Measurements from ENCODE around the gene ABCA13.

Gene ABCA13

GRCh38 chr7:48296966-48297365 is 125.7 kb downstream of the ABCA13 start:
- H3K27me3 ChIP-seq (ENCODE audit: control insufficient read depth, insufficient read depth, low read length): no peaks in the 10 kb centered on the region
- H3K4me1 ChIP-seq (ENCODE audit: control insufficient read depth, insufficient read depth, low read length): peaks cover 28% of the 10 kb centered on the region
- no peak overlapping the region for H3K4me3 ChIP-seq (ENCODE audit: low read depth, low read length)
- H3K27ac ChIP-seq (ENCODE audit: low read depth, low read length): no peak overlapping the region
- no peak overlapping the region for H3K9ac ChIP-seq (ENCODE audit: low read depth, low read length)
- no peaks in the 10 kb centered on the region for H3K9me3 ChIP-seq (ENCODE audit: control insufficient read depth, insufficient read depth, low read length)
- no peaks in the 10 kb centered on the region for H3K36me3 ChIP-seq (ENCODE audit: control insufficient read depth, insufficient read depth, low read length)

- Histone ChIP-seq H3K9me3 (ENCODE audit: control insufficient read depth, insufficient read depth, low read length) (peaks cover 3% of the 10 kb centered on the region; the same call in 1 of the 2 replicates), H3K36me3 (ENCODE audit: control insufficient read depth, insufficient read depth, low read length) (no peaks in the 10 kb centered on the region), H3K27ac (ENCODE audit: low read depth, low read length) (no peak overlapping the region), H3K27me3 (ENCODE audit: control insufficient read depth, insufficient read depth, low read length) (no peaks in the 10 kb centered on the region), H3K4me1 (ENCODE audit: control insufficient read depth, insufficient read depth, low read length) (peaks cover 28% of the 10 kb centered on the region), H3K9ac (ENCODE audit: low read depth, low read length) (no peak overlapping the region), H3K4me3 (ENCODE audit: low read depth, low read length) (no peak overlapping the region)
These were observed 127.5 kb downstream of the ABCA13 start for GRCh38 chr7:48298779-48299178.

GRCh38 chr7:48299580-48300169 is 128.4 kb downstream of the ABCA13 start:
- H3K36me3 ChIP-seq (ENCODE audit: control insufficient read depth, insufficient read depth, low read length): no peaks in the 10 kb centered on the region
- no peak overlapping the region for H3K4me3 ChIP-seq (ENCODE audit: low read depth, low read length)
- H3K27ac ChIP-seq (ENCODE audit: low read depth, low read length): peak overlapping the region; percentile 32
- no peak overlapping the region for H3K9ac ChIP-seq (ENCODE audit: low read depth, low read length)
- peaks cover 28% of the 10 kb centered on the region for H3K4me1 ChIP-seq (ENCODE audit: control insufficient read depth, insufficient read depth, low read length)
- peaks cover 3% of the 10 kb centered on the region; the same call in 1 of the 2 replicates for H3K9me3 ChIP-seq (ENCODE audit: control insufficient read depth, insufficient read depth, low read length)
- no peaks in the 10 kb centered on the region for H3K27me3 ChIP-seq (ENCODE audit: control insufficient read depth, insufficient read depth, low read length)

DNA sequence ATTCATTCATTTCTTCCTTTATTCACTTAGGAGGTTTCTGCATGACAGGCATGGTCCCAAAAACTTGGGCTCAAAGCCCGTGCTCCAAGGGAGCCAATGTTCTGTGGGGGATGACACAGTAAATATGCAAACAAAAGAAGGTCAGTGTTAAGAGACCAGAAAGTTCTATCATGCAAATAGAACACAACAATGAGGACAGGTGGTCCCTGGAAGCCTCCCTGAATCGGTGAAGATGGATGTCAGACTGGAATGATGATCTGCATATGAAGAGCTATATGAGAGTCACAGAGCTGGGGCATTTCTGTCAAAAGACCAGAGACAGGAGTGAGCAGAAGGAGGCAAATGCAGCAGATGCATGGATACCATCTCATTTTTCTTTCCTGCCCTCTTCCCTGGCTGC is 129.0 kb downstream of the ABCA13 start:
- Histone ChIP-seq H3K4me3 (ENCODE audit: low read depth, low read length) (no peak overlapping the region), H3K36me3 (ENCODE audit: control insufficient read depth, insufficient read depth, low read length) (no peaks in the 10 kb centered on the region), H3K9ac (ENCODE audit: low read depth, low read length) (no peak overlapping the region), H3K4me1 (ENCODE audit: control insufficient read depth, insufficient read depth, low read length) (peaks cover 28% of the 10 kb centered on the region), H3K9me3 (ENCODE audit: control insufficient read depth, insufficient read depth, low read length) (peaks cover 3% of the 10 kb centered on the region; the same call in 1 of the 2 replicates), H3K27me3 (ENCODE audit: control insufficient read depth, insufficient read depth, low read length) (no peaks in the 10 kb centered on the region), H3K27ac (ENCODE audit: low read depth, low read length) (peak overlapping the region; percentile 32)

DNA sequence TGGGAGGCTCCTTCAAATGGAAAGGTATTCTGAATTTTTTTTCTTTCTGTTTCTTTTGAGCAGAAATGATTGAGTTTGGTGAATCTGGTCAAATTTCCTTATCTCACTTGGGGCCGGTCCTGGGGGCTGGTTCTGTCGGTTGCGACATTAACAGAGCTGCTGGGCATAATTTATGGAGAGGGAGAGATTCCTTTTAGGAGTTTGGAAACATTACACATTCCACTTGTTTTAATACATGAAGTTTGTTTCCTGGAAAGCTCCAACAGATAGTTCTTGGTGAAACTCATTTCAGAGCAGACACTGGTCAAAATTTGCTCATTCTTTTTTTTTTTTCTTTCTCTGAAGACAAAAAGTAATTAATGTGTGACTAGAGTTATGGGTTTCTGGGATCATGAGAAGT is 129.9 kb downstream of the ABCA13 start:
- Histone ChIP-seq H3K4me3 (ENCODE audit: low read depth, low read length) (no peak overlapping the region), H3K4me1 (ENCODE audit: control insufficient read depth, insufficient read depth, low read length) (peaks cover 34% of the 10 kb centered on the region), H3K27ac (ENCODE audit: low read depth, low read length) (no peak overlapping the region), H3K27me3 (ENCODE audit: control insufficient read depth, insufficient read depth, low read length) (no peaks in the 10 kb centered on the region), H3K9me3 (ENCODE audit: control insufficient read depth, insufficient read depth, low read length) (peaks cover 3% of the 10 kb centered on the region; the same call in 1 of the 2 replicates), H3K9ac (ENCODE audit: low read depth, low read length) (no peak overlapping the region), H3K36me3 (ENCODE audit: control insufficient read depth, insufficient read depth, low read length) (no peaks in the 10 kb centered on the region)

- Histone ChIP-seq H3K9me3 (ENCODE audit: control insufficient read depth, insufficient read depth, low read length) (peaks cover 3% of the 10 kb centered on the region; the same call in 1 of the 2 replicates), H3K4me3 (ENCODE audit: low read depth, low read length) (no peak overlapping the region), H3K9ac (ENCODE audit: low read depth, low read length) (no peak overlapping the region), H3K36me3 (ENCODE audit: control insufficient read depth, insufficient read depth, low read length) (no peaks in the 10 kb centered on the region), H3K27ac (ENCODE audit: low read depth, low read length) (no peak overlapping the region), H3K27me3 (ENCODE audit: control insufficient read depth, insufficient read depth, low read length) (no peaks in the 10 kb centered on the region), H3K4me1 (ENCODE audit: control insufficient read depth, insufficient read depth, low read length) (peaks cover 28% of the 10 kb centered on the region)
These were observed 133.4 kb downstream of the ABCA13 start for GRCh38 chr7:48304641-48305040.

- Histone ChIP-seq H3K9me3 (ENCODE audit: control insufficient read depth, insufficient read depth, low read length) (peaks cover 3% of the 10 kb centered on the region; the same call in 1 of the 2 replicates), H3K27me3 (ENCODE audit: control insufficient read depth, insufficient read depth, low read length) (no peaks in the 10 kb centered on the region), H3K27ac (ENCODE audit: low read depth, low read length) (no peak overlapping the region)
These were observed 134.4 kb downstream of the ABCA13 start for GRCh38 chr7:48305661-48306060.

GRCh38 chr7:48307041-48307714 is 135.9 kb downstream of the ABCA13 start:
- H3K9ac ChIP-seq (ENCODE audit: low read depth, low read length): no peak overlapping the region
- H3K27me3 ChIP-seq (ENCODE audit: control insufficient read depth, insufficient read depth, low read length): no peaks in the 10 kb centered on the region
- H3K27ac ChIP-seq (ENCODE audit: low read depth, low read length): no peak overlapping the region
- no peak overlapping the region for H3K4me3 ChIP-seq (ENCODE audit: low read depth, low read length)
- H3K36me3 ChIP-seq (ENCODE audit: control insufficient read depth, insufficient read depth, low read length): no peaks in the 10 kb centered on the region
- H3K4me1 ChIP-seq (ENCODE audit: control insufficient read depth, insufficient read depth, low read length): peaks cover 6% of the 10 kb centered on the region
- H3K9me3 ChIP-seq (ENCODE audit: control insufficient read depth, insufficient read depth, low read length): peaks cover 3% of the 10 kb centered on the region; the same call in 1 of the 2 replicates

More at GRCh38 chr7:48305661-48306060, 134.4 kb downstream of the ABCA13 start:
- Histone ChIP-seq H3K4me1 (ENCODE audit: control insufficient read depth, insufficient read depth, low read length) (peaks cover 17% of the 10 kb centered on the region), H3K9ac (ENCODE audit: low read depth, low read length) (no peak overlapping the region), H3K4me3 (ENCODE audit: low read depth, low read length) (no peak overlapping the region), H3K36me3 (ENCODE audit: control insufficient read depth, insufficient read depth, low read length) (no peaks in the 10 kb centered on the region)

- Histone ChIP-seq H3K9me3 (ENCODE audit: control insufficient read depth, insufficient read depth, low read length) (no peaks in the 10 kb centered on the region), H3K9ac (ENCODE audit: low read depth, low read length) (no peak overlapping the region), H3K27me3 (ENCODE audit: control insufficient read depth, insufficient read depth, low read length) (no peaks in the 10 kb centered on the region), H3K27ac (ENCODE audit: low read depth, low read length) (no peak overlapping the region), H3K4me3 (ENCODE audit: low read depth, low read length) (no peak overlapping the region), H3K36me3 (ENCODE audit: control insufficient read depth, insufficient read depth, low read length) (no peaks in the 10 kb centered on the region), H3K4me1 (ENCODE audit: control insufficient read depth, insufficient read depth, low read length) (peaks cover 6% of the 10 kb centered on the region)
These were observed 138.5 kb downstream of the ABCA13 start for GRCh38 chr7:48309720-48310119.

DNA sequence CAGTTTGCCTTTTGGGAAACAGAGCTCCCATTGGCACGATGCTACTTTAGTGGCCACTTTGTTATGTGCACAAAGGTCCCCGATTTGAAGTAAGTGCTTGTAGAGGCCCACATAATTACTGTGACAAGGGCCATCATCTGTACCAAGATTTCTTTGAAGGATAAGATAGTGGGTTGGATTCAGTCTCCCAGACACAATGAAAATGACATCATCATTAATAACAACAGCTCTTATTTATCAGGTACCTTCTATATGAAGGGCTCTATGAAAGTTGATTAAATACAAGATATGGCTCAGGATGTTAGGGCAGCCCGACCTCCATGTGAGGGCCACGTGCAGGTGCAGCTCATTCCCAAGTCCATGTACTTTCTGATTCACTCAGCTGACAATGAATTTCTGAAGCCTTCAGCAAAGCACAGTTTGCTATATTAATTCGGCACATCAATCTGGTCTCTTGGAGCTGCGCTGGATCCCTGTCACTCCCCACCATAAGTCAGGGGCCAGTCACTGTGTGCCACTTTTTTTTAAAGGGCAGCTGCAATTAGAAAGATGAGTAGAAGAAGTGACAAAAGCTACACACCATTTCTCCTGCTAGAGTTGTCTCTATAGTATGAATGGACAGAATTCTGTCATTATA is 140.3 kb downstream of the ABCA13 start:
- no peaks in the 10 kb centered on the region for H3K4me1 ChIP-seq (ENCODE audit: control insufficient read depth, insufficient read depth, low read length)
- H3K4me3 ChIP-seq (ENCODE audit: low read depth, low read length): no peak overlapping the region
- H3K27me3 ChIP-seq (ENCODE audit: control insufficient read depth, insufficient read depth, low read length): no peaks in the 10 kb centered on the region
- H3K27ac ChIP-seq (ENCODE audit: low read depth, low read length): no peak overlapping the region
- H3K36me3 ChIP-seq (ENCODE audit: control insufficient read depth, insufficient read depth, low read length): no peaks in the 10 kb centered on the region
- H3K9ac ChIP-seq (ENCODE audit: low read depth, low read length): no peak overlapping the region
- no peaks in the 10 kb centered on the region for H3K9me3 ChIP-seq (ENCODE audit: control insufficient read depth, insufficient read depth, low read length)

GRCh38 chr7:48312151-48312550 is 140.9 kb downstream of the ABCA13 start:
- Histone ChIP-seq H3K27ac (ENCODE audit: low read depth, low read length) (no peak overlapping the region), H3K9me3 (ENCODE audit: control insufficient read depth, insufficient read depth, low read length) (no peaks in the 10 kb centered on the region), H3K9ac (ENCODE audit: low read depth, low read length) (no peak overlapping the region), H3K4me1 (ENCODE audit: control insufficient read depth, insufficient read depth, low read length) (no peaks in the 10 kb centered on the region), H3K4me3 (ENCODE audit: low read depth, low read length) (no peak overlapping the region), H3K36me3 (ENCODE audit: control insufficient read depth, insufficient read depth, low read length) (no peaks in the 10 kb centered on the region), H3K27me3 (ENCODE audit: control insufficient read depth, insufficient read depth, low read length) (no peaks in the 10 kb centered on the region)

Measured in HUES48 (cell line).